Bronchial epithelial cell (primary cell): ENCODE data around the gene SCRG1. TPM values are rescaled to one million over a fixed set of nuclear protein-coding genes. Genes with fewer than 3 reads are reported as not detected.
A peak's percentile ranks its signal among the peaks of the same experiment; 100 is the strongest.

Experiments
- DNase-seq: peaks from one replicate; pipeline ENCODE4 v3.0.0-alpha.2; 2010; ENCODE audit warnings: low read depth
- FAIRE-seq: peaks from 2 replicates; lab custom pipeline; 2011; peaks lifted over from hg19 to GRCh38; lab: Jason Lieb, UNC
- H3K27me3 ChIP-seq: 2 replicates; pipeline ENCODE4 v1.5.1; 2011; ENCODE audit warnings: low read length; ENCODE audit not compliant: control insufficient read depth, insufficient read depth
- H3K36me3 ChIP-seq: 2 replicates; pipeline ENCODE4 v1.5.1; 2011; ENCODE audit warnings: low read length; ENCODE audit not compliant: control insufficient read depth, insufficient read depth
- H3K4me3 ChIP-seq: 2 replicates; pipeline ENCODE4 v1.5.1; 2011; ENCODE audit warnings: mild to moderate bottlenecking, low read depth, low read length, control low read depth
- total RNA-seq: library from RNA; depleted of rRNA; stranded (reverse); fragments of >200 nt; gene quantifications from 2 replicates; pipeline ENCODE4 v1.2.1, GENCODE V29; 2014
- TF ChIP-seq, protein P1 (sequence below): IDR thresholded peaks from 2 replicates; pipeline ENCODE4 v1.5.1; 2011; ENCODE audit warnings: mild to moderate bottlenecking, moderate library complexity, low read length, control low read depth, inconsistent platforms; ENCODE audit not compliant: insufficient read depth, severe bottlenecking

SCRG1 gene
- total RNA-seq, 1 donor from 2014 or later: not detected

DNA sequence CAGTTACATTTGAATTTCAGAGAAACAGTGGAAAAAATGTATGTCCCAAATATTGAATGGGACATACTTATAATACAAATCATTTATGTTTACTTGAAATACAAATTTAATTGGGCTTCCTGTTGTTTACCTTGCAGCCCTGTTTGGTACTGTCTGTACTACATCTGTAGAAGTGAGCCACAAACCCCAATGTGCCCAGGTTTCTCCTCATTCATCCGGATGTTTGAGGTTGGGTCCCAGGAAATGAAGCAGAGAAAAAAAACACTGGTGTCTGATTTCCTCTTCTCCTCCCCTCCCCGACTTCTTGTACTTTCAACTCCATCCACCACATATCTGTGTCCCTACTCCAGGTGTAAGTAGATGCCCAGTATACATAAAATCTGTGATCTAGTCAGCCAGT, 27.1 kb upstream of the SCRG1 start:
- Histone ChIP-seq H3K4me3 (no peak overlapping the region), H3K27me3 (no peaks in the 10 kb centered on the region), H3K36me3 (no peaks in the 10 kb centered on the region)
- no peak for FAIRE-seq
- TF ChIP-seq, protein P1, sequence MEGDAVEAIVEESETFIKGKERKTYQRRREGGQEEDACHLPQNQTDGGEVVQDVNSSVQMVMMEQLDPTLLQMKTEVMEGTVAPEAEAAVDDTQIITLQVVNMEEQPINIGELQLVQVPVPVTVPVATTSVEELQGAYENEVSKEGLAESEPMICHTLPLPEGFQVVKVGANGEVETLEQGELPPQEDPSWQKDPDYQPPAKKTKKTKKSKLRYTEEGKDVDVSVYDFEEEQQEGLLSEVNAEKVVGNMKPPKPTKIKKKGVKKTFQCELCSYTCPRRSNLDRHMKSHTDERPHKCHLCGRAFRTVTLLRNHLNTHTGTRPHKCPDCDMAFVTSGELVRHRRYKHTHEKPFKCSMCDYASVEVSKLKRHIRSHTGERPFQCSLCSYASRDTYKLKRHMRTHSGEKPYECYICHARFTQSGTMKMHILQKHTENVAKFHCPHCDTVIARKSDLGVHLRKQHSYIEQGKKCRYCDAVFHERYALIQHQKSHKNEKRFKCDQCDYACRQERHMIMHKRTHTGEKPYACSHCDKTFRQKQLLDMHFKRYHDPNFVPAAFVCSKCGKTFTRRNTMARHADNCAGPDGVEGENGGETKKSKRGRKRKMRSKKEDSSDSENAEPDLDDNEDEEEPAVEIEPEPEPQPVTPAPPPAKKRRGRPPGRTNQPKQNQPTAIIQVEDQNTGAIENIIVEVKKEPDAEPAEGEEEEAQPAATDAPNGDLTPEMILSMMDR: no peak
- DNase-seq: no peak

- H3K36me3 ChIP-seq: no peaks in the 10 kb centered on the region
- no peak overlapping the region for H3K4me3 ChIP-seq
- no peaks in the 10 kb centered on the region for H3K27me3 ChIP-seq
- DNase-seq (no peak), FAIRE-seq (no peak)
- TF ChIP-seq, protein P1: no peak
Measured at GRCh38 chr4:173424899-173425805, 26.2 kb upstream of the SCRG1 start.

DNA sequence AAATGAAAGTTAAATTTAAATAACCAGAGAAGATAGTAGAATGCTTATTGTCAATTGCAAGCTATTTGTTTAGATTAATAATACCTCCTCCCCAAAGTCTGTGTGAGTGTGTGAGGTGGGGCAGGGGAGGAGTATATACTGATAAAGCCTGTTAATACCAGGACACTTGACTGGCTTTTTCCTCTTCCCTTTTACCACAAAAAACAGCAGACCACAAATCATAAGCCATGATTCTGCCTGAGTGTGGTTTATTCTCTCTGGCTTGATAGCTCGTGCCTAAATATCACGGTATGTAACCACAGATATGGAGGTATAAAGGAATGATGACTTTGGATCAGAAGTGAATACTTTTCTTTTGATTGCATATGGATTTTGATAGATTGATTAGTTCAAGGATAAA, 21.9 kb upstream of the SCRG1 start:
- FAIRE-seq: no peak
- no peaks in the 10 kb centered on the region for H3K36me3 ChIP-seq
- TF ChIP-seq, protein P1: no peak

GRCh38 chr4:173420324-173420752, 21.4 kb upstream of the SCRG1 start:
- FAIRE-seq: no peak

More for the DNA sequence above, 21.9 kb upstream of the SCRG1 start:
- no peak for DNase-seq
- Histone ChIP-seq H3K4me3 (no peak overlapping the region), H3K27me3 (no peaks in the 10 kb centered on the region)

GRCh38 chr4:173418639-173419038, 19.7 kb upstream of the SCRG1 start:
- DNase-seq (peak; percentile 36), FAIRE-seq (no peak)
- H3K4me3 ChIP-seq: no peak overlapping the region
- no peaks in the 10 kb centered on the region for H3K36me3 ChIP-seq
- TF ChIP-seq, protein P1: no peak
- no peaks in the 10 kb centered on the region for H3K27me3 ChIP-seq

More at GRCh38 chr4:173420324-173420752, 21.4 kb upstream of the SCRG1 start:
- Histone ChIP-seq H3K36me3 (no peaks in the 10 kb centered on the region), H3K4me3 (no peak overlapping the region), H3K27me3 (no peaks in the 10 kb centered on the region)
- TF ChIP-seq, protein P1: no peak
- peak; percentile 48 for DNase-seq
